ENCODE results near the gene LGALS1. TPM values are rescaled to one million over a fixed set of nuclear protein-coding genes. Genes with fewer than 3 reads are reported as not detected.
A peak's percentile ranks its signal among the peaks of the same experiment; 100 is the strongest.
"Not testable (repeated sequence)": the region's sequence is repeated elsewhere in the genome, so short reads cannot be mapped to it uniquely, and the experiment has no call there.

Gene LGALS1
- total RNA-seq, 2 donors from 2014 or later = 152 to 154 TPM

DNA sequence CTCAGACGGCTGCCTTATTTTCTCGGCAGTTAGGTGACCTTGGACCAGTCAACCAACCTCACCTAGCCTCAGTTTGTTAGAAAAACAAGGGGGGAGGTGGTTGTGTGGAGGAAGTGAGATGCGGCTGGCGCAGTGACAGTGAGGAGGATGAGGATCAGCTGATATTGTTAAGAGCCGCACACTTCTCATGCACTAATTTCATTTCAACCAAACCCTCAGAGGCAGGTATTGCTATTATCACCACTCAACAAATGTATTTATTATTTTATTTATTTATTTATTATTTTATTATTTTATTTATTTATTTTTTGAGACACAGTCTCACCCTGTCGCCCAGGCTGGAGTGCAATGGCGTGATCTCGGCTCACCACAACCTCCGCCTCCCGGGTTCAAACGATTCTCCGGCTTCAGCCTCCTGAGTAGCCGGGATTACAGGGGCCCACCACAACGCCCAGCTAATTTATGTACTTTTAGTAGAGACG lies 2.1 kb downstream of the LGALS1 start:
- Mint-ChIP-seq H3K27ac (peak overlapping the region; percentile 95), H3K4me3 (peak overlapping the region; percentile 97), H3K27me3 (no peaks in the 10 kb centered on the region), H3K4me1 (peaks cover 35% of the 10 kb centered on the region), H3K36me3 (ENCODE audit: low read depth) (peaks cover 2% of the 10 kb centered on the region)
- ATAC-seq (peak; percentile 68), DNase-seq (no peak)
- H3K9me3 ChIP-seq (ENCODE audit: control insufficient read depth, low read length, poor library complexity, severe bottlenecking) = no peaks in the 10 kb centered on the region

DNA sequence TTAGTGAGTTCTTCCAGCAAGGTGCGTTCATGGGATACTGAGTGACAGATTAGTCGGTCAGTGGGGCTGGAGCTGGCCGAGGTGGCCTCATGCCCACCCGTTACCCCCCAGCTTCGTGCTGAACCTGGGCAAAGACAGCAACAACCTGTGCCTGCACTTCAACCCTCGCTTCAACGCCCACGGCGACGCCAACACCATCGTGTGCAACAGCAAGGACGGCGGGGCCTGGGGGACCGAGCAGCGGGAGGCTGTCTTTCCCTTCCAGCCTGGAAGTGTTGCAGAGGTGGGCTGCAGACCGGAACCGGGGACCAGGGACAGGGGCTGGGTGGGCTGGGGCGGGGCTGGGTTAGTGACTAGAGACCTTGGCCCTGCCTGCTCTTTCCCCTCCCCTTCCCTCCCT lies 2.9 kb downstream of the LGALS1 start:
- H3K27ac Mint-ChIP-seq = peak overlapping the region; percentile 95
- H3K36me3 Mint-ChIP-seq (ENCODE audit: low read depth) = peaks cover 2% of the 10 kb centered on the region
- no peak overlapping the region for H3K4me3 Mint-ChIP-seq
- no peaks in the 10 kb centered on the region for H3K9me3 ChIP-seq (ENCODE audit: control insufficient read depth, low read length, poor library complexity, severe bottlenecking)
- ATAC-seq (no peak), DNase-seq (no peak)
- H3K27me3 Mint-ChIP-seq = no peaks in the 10 kb centered on the region
- H3K4me1 Mint-ChIP-seq = peaks cover 33% of the 10 kb centered on the region

DNA sequence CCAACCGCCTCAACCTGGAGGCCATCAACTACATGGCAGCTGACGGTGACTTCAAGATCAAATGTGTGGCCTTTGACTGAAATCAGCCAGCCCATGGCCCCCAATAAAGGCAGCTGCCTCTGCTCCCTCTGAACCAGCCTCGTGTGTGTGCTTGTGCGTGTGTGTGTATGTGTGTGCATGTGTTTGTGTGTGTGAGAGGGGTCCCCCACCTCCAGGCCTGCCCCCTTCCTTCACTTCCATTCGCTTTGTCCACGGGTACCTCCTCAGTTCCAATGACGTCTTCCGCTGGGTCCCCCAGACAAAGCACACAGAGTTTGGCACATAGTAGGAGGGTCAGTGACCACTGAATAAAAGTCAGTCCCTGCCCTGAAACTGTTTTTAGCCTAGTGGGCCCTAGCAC lies 4.2 kb downstream of the LGALS1 start:
- DNase-seq = no peak
- H3K36me3 Mint-ChIP-seq (ENCODE audit: low read depth) = peaks cover 2% of the 10 kb centered on the region
- H3K27me3 Mint-ChIP-seq = no peaks in the 10 kb centered on the region
- peak overlapping the region; percentile 11 for H3K27ac Mint-ChIP-seq
- H3K4me1 Mint-ChIP-seq = peaks cover 25% of the 10 kb centered on the region
- ATAC-seq = no peak
- H3K4me3 Mint-ChIP-seq = no peak overlapping the region
- H3K9me3 ChIP-seq (ENCODE audit: control insufficient read depth, low read length, poor library complexity, severe bottlenecking) = no peaks in the 10 kb centered on the region

DNA sequence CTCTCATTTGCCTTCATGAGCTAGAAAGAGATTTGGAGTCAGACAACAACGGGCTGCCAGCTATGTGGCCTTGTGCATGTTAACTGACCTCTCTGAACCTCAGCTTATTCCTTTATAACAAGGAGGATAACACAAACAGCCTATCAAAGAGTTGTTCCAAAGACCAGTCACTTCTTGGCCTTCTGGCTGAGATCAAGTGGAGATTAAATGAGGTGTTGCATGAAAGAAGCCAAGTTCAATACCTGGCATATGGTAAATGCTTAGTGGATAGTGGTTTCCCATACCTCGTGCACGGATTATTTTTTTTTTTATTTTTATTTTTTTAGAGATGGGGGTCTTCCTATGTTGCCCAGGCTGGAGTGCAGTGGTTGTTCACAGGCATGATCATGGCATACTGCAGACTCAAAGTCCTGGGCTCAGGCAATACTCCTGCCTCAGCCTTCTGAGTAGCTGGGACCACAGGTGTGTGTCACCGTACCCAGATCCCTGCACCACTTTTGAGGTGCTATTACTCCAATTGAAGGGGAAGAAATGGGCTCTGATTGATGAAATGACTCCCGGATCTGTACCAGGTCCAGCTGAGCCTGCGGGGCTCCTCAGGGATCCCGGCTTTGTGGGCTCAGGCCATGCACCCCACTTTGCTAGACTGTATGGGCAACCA lies 4.9 kb downstream of the LGALS1 start:
- peaks cover 2% of the 10 kb centered on the region for H3K36me3 Mint-ChIP-seq (ENCODE audit: low read depth)
- H3K27ac Mint-ChIP-seq = peak overlapping the region; percentile 11
- ATAC-seq (no peak), DNase-seq (no peak)
- no peaks in the 10 kb centered on the region for H3K9me3 ChIP-seq (ENCODE audit: control insufficient read depth, low read length, poor library complexity, severe bottlenecking)
- H3K4me1 Mint-ChIP-seq = peaks cover 22% of the 10 kb centered on the region
- H3K27me3 Mint-ChIP-seq = no peaks in the 10 kb centered on the region
- no peak overlapping the region for H3K4me3 Mint-ChIP-seq

DNA sequence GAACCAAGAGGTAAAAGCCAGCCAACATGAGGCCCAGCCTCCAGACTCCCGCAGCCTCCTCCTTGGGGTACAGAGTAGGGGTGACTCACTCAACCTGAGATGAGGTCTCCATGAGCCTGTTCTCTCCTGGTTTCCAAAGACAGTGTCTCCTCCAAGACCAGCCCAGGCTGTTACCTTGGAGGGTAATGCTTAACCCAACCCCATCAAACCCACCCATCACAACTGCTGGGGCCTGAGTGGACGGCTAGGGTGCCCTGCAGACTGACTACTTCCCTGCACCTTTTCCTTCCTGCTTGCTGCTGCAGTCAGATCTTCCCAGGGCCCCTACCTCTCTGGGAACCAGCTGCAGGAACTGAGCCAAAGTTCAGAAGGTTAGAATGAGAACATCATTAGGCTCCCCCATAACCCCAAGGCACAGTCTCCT lies 5.6 kb downstream of the LGALS1 start:
- Mint-ChIP-seq H3K4me1 (peaks cover 20% of the 10 kb centered on the region), H3K36me3 (ENCODE audit: low read depth) (peaks cover 3% of the 10 kb centered on the region), H3K27me3 (no peaks in the 10 kb centered on the region), H3K27ac (peak overlapping the region; percentile 47), H3K4me3 (no peak overlapping the region)
- DNase-seq = no peak
- no peaks in the 10 kb centered on the region for H3K9me3 ChIP-seq (ENCODE audit: control insufficient read depth, low read length, poor library complexity, severe bottlenecking)
- no peak for ATAC-seq

DNA sequence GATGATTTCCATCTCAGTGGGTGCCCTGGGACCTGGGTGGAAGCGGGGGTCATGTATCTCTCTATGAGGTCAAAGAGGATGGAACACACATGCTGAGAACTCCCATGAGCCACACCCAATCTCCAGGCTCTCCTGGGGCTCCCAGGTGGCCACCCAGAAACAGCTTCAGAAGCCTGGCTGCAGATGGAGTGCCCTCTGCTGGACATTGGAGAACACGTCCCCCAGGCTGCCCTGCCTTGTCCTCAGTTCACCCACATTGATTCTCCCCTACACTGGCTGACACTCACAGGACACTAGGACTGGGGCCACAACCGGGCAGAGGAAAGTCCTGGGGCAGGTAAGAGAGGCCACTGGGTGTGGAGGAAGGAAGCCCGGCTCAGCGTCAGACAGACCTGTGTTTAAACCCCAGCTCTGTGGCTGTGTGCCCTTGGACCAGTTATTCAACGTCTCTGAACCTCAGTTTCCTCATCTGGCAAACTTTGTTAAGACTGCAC lies 6.2 kb downstream of the LGALS1 start:
- peaks cover 4% of the 10 kb centered on the region for H3K36me3 Mint-ChIP-seq (ENCODE audit: low read depth)
- DNase-seq = peak; percentile 46 to 65 (median 56)
- no peaks in the 10 kb centered on the region for H3K9me3 ChIP-seq (ENCODE audit: control insufficient read depth, low read length, poor library complexity, severe bottlenecking)
- H3K27ac Mint-ChIP-seq = peak overlapping the region; percentile 47
- no peaks in the 10 kb centered on the region for H3K27me3 Mint-ChIP-seq
- no peak overlapping the region for H3K4me3 Mint-ChIP-seq
- peaks cover 20% of the 10 kb centered on the region for H3K4me1 Mint-ChIP-seq
- ATAC-seq = peak; percentile 19

DNA sequence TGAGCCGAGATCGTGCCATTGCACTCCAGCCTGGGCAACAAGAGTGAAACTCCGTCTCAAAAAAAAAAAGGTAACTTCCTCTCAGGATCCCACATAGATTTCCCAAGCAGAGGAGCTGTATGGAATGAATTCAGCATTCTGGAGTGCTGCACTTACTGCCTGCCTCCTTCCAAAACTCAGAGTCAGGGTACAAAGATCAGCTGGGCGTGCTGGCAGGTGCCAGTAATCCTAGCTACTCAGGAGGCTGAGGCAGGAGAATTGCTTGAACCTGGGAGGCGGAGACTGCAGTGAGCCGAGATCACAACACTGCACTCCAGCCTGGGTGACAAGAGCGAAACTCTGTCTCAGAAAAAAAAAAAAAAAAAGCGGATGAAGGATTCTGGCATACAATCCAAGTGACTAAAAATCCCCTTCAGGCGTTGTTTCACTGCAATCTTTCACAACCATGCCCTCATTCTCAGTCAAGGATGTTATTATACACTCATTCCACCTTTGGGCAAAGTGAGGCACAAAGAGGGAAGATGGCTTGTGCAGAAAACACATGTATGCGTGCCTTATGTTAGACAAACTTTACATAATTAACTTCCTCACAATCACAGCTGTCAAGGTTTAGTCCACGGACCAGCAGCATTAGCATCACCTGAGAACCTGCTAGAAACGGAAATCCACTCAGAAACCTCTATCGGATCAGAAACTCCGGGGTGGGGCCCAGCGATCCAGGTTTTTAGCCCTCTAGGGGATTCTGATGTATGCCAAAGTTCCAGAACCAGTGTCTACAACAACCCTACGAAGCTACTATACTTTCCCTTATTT lies 9.6 kb downstream of the LGALS1 start:
- no peak for ATAC-seq
- Mint-ChIP-seq H3K4me3 (peak overlapping the region; percentile 97), H3K36me3 (ENCODE audit: low read depth) (peaks cover 4% of the 10 kb centered on the region), H3K27me3 (no peaks in the 10 kb centered on the region), H3K4me1 (peaks cover 20% of the 10 kb centered on the region), H3K27ac (peak overlapping the region; percentile 97)
- DNase-seq = no peak
- no peaks in the 10 kb centered on the region for H3K9me3 ChIP-seq (ENCODE audit: control insufficient read depth, low read length, poor library complexity, severe bottlenecking)

DNA sequence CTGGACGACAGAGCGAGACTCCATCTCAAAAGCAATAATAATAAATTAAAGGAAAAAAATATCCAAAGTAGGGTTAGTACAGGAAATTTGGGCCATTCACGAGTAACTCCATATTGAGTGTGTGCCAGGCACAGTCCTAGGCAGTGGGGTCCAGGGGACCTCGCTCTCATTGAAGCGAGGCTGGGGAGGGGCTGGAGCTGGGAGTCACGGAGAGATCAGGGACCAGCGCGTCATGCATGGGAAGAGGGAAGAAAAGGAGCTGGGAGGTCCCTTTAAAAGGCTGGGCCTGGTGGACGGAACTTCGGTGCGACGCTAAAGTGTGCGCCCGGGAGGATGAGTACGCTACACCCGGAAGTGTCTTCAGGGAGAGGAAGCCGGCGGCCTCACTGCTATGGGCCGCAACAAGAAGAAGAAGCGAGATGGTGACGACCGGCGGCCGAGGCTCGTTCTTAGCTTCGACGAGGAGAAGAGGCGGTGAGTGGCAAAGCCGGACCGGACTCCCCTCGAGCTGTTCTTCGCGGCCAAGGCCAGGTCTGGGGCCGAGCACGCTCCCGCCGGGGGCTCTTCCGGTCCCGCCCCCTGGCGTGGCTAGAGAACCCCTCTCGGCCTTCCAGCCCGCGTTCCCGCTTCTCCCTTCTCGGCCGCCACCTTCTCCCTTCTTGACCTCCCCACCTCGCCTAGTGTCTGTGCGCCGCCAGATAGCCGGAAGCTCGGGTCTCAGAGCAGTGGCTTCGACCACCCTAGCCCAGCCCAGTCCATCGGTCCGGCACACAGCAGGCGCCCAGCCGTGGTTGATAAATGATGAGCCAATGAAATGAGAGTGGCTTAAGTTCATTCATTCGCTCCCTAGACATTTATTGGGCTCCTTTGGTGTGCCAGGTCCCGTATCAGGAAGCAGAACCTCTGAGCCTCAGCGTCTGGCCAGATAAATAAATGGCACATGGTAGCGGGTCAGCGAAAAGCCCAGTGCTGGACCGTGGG lies 10.9 kb downstream of the LGALS1 start, which contains the start of gene NOL12:
Gene NOL12 (plus strand): TSS at position 342 of the 981 bp plus-strand sequence. CDS start 50 bp downstream, at position 392.
- Mint-ChIP-seq H3K27ac (peak within 1 kb of the TSS; percentile 97), H3K4me1 (peaks cover 17% of the 10 kb centered on the region)
- ATAC-seq = peak; percentile 93

DNA sequence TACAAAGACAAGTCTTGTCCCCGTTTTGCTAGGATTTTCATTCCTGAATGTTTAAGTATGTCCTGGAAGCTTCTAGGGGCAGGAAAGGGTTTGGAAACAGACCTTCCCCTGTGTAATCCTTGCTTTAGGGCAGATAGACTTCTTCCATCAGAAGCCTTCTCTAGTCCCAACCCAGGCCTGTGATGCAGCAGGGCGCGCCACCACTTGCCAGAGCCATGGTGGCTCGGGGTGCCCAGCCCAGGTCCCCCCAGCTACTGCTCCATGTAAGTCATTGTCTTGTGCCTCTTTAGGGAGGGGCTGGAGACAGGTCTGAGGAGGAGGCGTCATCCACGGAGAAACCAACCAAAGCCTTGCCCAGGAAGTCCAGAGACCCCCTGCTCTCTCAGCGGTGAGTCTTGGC lies 15.0 kb downstream of the LGALS1 start:
- peaks cover 4% of the 10 kb centered on the region for H3K36me3 Mint-ChIP-seq (ENCODE audit: low read depth)

More for the DNA sequence above, 10.9 kb downstream of the LGALS1 start, which contains the start of gene NOL12:
- peak; percentile 57 to 66 (median 58) for DNase-seq
- H3K27me3 Mint-ChIP-seq = no peaks in the 10 kb centered on the region
- no peaks in the 10 kb centered on the region for H3K9me3 ChIP-seq (ENCODE audit: control insufficient read depth, low read length, poor library complexity, severe bottlenecking)
- peaks cover 4% of the 10 kb centered on the region for H3K36me3 Mint-ChIP-seq (ENCODE audit: low read depth)
- H3K4me3 Mint-ChIP-seq = peak within 1 kb of the TSS; percentile 97

DNA sequence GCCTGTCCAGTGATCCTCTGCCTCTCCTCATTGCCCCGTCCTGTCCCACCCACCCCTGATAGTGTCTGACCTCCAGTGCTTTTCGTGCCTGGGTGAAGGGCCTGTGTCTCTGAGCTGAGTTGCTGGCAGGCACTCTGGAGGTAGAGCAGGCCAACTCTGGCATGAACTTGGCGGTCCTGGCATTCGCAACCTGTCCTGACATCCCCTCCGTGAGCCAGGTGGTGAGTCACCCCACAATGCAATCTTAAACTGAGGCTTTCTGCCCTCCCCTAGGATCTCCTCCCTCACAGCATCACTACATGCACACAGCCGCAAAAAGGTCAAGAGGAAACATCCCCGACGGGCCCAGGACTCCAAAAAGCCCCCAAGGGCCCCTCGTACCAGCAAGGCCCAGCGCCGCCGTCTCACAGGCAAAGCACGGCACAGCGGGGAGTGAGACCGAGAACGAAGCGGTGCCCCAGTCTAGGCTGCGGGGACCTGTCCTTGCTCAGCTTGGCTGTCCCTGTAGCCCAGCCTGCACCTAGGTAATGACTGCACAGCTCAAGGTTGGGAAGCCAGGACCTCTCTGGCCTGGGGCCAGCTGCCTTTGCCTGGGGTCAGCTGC lies 15.6 kb downstream of the LGALS1 start:
- H3K4me3 Mint-ChIP-seq = no peak overlapping the region
- no peaks in the 10 kb centered on the region for H3K27me3 Mint-ChIP-seq
- DNase-seq (no peak), ATAC-seq (no peak)
- H3K27ac Mint-ChIP-seq = no peak overlapping the region
- H3K4me1 Mint-ChIP-seq = peaks cover 18% of the 10 kb centered on the region
- H3K36me3 Mint-ChIP-seq (ENCODE audit: low read depth) = peaks cover 3% of the 10 kb centered on the region
- H3K9me3 ChIP-seq (ENCODE audit: control insufficient read depth, low read length, poor library complexity, severe bottlenecking) = no peaks in the 10 kb centered on the region

More for the DNA sequence above, 15.0 kb downstream of the LGALS1 start:
- no peaks in the 10 kb centered on the region for H3K27me3 Mint-ChIP-seq
- H3K4me1 Mint-ChIP-seq = peaks cover 14% of the 10 kb centered on the region
- H3K27ac Mint-ChIP-seq = no peak overlapping the region
- H3K4me3 Mint-ChIP-seq = no peak overlapping the region
- H3K9me3 ChIP-seq (ENCODE audit: control insufficient read depth, low read length, poor library complexity, severe bottlenecking) = no peaks in the 10 kb centered on the region
- DNase-seq = no peak
- no peak for ATAC-seq

DNA sequence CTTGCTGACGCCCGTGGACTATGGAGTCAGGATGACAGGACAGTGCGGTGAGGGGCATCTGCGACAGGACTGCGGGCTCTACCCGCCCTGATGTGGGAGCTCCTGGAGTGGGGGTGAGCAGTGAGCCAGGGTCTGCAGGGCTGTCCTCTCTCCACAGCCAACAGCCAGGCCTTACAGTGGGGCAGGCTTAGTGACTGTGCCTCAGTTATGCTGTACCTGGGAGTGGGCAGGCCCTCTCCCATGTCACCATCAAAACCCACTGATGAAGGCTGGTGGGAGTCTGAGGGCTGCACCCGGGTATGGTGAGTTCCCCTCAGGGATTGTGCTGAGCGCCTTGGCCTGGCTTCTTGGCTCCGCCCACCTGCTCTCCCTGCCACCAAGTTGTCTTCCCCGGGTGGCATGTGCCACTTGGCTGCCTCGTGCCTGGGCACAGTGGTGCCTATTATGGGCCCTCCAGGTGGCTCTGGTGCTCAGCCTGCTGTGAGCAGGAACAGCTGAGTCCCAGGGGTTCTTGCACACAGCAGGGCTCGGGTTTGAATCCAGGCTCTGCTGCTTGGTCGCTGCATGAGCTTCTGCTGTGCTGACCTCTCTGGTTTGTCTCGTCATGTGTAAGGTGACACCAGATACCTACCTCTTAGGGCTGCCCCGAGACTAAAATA lies 17.3 kb downstream of the LGALS1 start:
- H3K9me3 ChIP-seq (ENCODE audit: control insufficient read depth, low read length, poor library complexity, severe bottlenecking) = no peaks in the 10 kb centered on the region
- DNase-seq (no peak), ATAC-seq (no peak)
- no peak overlapping the region for H3K4me3 Mint-ChIP-seq
- H3K27me3 Mint-ChIP-seq = no peaks in the 10 kb centered on the region
- no peaks in the 10 kb centered on the region for H3K36me3 Mint-ChIP-seq (ENCODE audit: low read depth)
- H3K27ac Mint-ChIP-seq = no peak overlapping the region
- H3K4me1 Mint-ChIP-seq = peaks cover 18% of the 10 kb centered on the region

DNA sequence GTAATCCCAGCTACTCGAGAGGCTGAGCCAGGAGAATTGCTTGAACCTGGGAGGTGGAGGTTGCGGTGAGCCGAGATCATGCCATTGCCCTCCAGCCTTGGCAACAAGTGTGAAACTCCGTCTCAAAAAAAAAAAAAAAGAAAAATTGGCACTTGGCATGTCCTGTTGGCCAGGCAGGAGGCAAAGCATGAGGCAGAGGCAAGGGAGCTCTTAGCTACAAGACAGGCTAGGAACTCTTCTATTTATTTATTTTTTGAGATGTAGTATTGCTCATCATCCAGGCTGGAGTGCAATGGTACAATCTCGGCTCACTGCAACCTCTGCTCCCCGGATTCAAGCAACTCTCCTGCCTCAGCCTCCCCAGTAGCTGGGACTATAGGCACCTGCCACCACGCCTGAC lies 18.7 kb downstream of the LGALS1 start:
- not testable (repeated sequence) for H3K4me3 Mint-ChIP-seq; H3K27me3 Mint-ChIP-seq; DNase-seq; H3K9me3 ChIP-seq (ENCODE audit: control insufficient read depth, low read length, poor library complexity, severe bottlenecking); ATAC-seq; H3K36me3 Mint-ChIP-seq (ENCODE audit: low read depth); H3K27ac Mint-ChIP-seq
- H3K4me1 Mint-ChIP-seq = peaks cover 14% of the 10 kb centered on the region
